Activated naive CD8-positive, alpha-beta T cell (primary cell): ENCODE measurements around the gene ZC3H4.
A peak's percentile ranks its signal among the peaks of the same experiment; 100 is the strongest.
"Not testable (repeated sequence)": the region's sequence is repeated elsewhere in the genome, so short reads cannot be mapped to it uniquely, and the experiment has no call there.

Experiments
- H3K27ac Mint-ChIP-seq: one replicate; pipeline ENCODE4 v1.8.0; 2021; ENCODE audit warnings: mixed read lengths
- H3K27me3 Mint-ChIP-seq: one replicate; pipeline ENCODE4 v1.8.0; 2021; ENCODE audit warnings: mixed read lengths
- H3K36me3 Mint-ChIP-seq: one replicate; pipeline ENCODE4 v1.8.0; 2021; ENCODE audit warnings: mixed read lengths
- H3K4me1 Mint-ChIP-seq: one replicate; pipeline ENCODE4 v1.8.0; 2021; ENCODE audit warnings: low read depth, mixed read lengths
- H3K4me3 Mint-ChIP-seq: one replicate; pipeline ENCODE4 v1.8.0; 2021; ENCODE audit warnings: mild to moderate bottlenecking, mixed read lengths
- H3K9me3 Mint-ChIP-seq: one replicate; pipeline ENCODE4 v1.8.0; 2021; ENCODE audit warnings: low read depth, mixed read lengths

The ZC3H4 gene

GRCh38 chr19:47068246-47068645, 45.3 kb downstream of the ZC3H4 start:
- H3K36me3 Mint-ChIP-seq, result peaks cover 2% of the 10 kb centered on the region
- H3K9me3 Mint-ChIP-seq, result no peaks in the 10 kb centered on the region
- H3K4me1 Mint-ChIP-seq, result no peaks in the 10 kb centered on the region
- no peak overlapping the region for H3K4me3 Mint-ChIP-seq
- no peaks in the 10 kb centered on the region for H3K27me3 Mint-ChIP-seq
- no peak overlapping the region for H3K27ac Mint-ChIP-seq

- no peaks in the 10 kb centered on the region for H3K9me3 Mint-ChIP-seq
- H3K36me3 Mint-ChIP-seq, result peaks cover 2% of the 10 kb centered on the region
- H3K4me1 Mint-ChIP-seq, result no peaks in the 10 kb centered on the region
- H3K4me3 Mint-ChIP-seq, result no peak overlapping the region
- H3K27ac Mint-ChIP-seq, result no peak overlapping the region
- no peaks in the 10 kb centered on the region for H3K27me3 Mint-ChIP-seq
Measured at GRCh38 chr19:47067215-47067847, 46.2 kb downstream of the ZC3H4 start.

DNA sequence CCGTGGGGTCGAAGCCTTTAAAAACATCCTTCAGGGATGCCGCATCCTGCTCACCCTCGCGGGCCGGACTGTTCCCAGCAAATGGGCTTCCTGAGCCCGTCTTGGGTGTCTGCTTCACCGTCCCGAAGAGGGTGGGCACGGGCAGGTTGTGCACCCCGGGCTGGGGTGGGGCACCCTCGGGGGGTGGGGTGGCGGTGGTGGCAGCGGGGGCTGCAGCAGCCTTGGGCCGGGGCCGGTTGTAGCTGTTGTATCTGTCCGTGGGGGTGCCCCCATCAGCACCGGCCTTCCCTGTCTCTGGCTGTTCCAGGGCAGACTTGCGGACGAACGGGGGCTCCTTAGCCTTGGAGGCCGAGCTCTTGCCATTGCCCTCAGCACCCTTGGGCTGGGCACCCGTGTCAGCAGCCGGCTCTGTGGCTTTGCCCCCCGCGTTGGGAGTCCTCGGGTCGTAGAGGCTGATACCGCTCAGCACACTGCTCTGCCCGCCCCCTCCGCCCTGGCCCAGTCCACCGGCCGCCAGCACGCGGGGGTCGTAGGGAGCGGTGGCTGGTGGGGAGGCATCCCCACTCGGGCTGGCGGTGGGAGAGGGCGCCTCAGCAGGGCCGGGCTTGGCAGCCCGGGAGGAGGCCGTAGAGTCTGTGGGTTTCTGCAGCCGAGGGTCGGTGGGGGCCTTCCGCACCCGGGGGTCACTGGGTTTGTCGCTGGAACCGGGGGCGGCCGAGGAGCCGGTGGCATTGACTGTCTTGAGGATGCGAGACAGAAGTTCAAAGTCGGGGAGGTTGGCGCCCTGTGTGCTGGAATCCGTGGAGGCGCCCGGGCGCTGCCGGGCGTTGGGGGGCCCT, 47.0 kb downstream of the ZC3H4 start:
- H3K27me3 Mint-ChIP-seq, result no peaks in the 10 kb centered on the region
- H3K4me1 Mint-ChIP-seq, result no peaks in the 10 kb centered on the region
- no peak overlapping the region for H3K27ac Mint-ChIP-seq
- no peak overlapping the region for H3K4me3 Mint-ChIP-seq
- H3K9me3 Mint-ChIP-seq, result no peaks in the 10 kb centered on the region
- H3K36me3 Mint-ChIP-seq, result peaks cover 2% of the 10 kb centered on the region

- Mint-ChIP-seq H3K36me3 (no peaks in the 10 kb centered on the region), H3K4me1 (no peaks in the 10 kb centered on the region), H3K27me3 (no peaks in the 10 kb centered on the region), H3K27ac (no peak overlapping the region), H3K9me3 (no peaks in the 10 kb centered on the region), H3K4me3 (no peak overlapping the region)
Measured at GRCh38 chr19:47065242-47065641, 48.3 kb downstream of the ZC3H4 start.

GRCh38 chr19:47063874-47064273, 49.7 kb downstream of the ZC3H4 start:
- no peaks in the 10 kb centered on the region for H3K27me3 Mint-ChIP-seq
- no peaks in the 10 kb centered on the region for H3K36me3 Mint-ChIP-seq
- H3K9me3 Mint-ChIP-seq, result no peaks in the 10 kb centered on the region
- H3K4me3 Mint-ChIP-seq, result no peak overlapping the region
- H3K27ac Mint-ChIP-seq, result no peak overlapping the region
- H3K4me1 Mint-ChIP-seq, result no peaks in the 10 kb centered on the region

GRCh38 chr19:47058621-47059022, 55.0 kb downstream of the ZC3H4 start:
- H3K4me3 Mint-ChIP-seq, result no peak overlapping the region
- H3K36me3 Mint-ChIP-seq, result no peaks in the 10 kb centered on the region
- no peaks in the 10 kb centered on the region for H3K27me3 Mint-ChIP-seq
- no peaks in the 10 kb centered on the region for H3K4me1 Mint-ChIP-seq
- H3K27ac Mint-ChIP-seq, result no peak overlapping the region
- H3K9me3 Mint-ChIP-seq, result no peaks in the 10 kb centered on the region

- no peak overlapping the region for H3K4me3 Mint-ChIP-seq
- no peaks in the 10 kb centered on the region for H3K4me1 Mint-ChIP-seq
- no peaks in the 10 kb centered on the region for H3K9me3 Mint-ChIP-seq
- no peak overlapping the region for H3K27ac Mint-ChIP-seq
- H3K27me3 Mint-ChIP-seq, result no peaks in the 10 kb centered on the region
- no peaks in the 10 kb centered on the region for H3K36me3 Mint-ChIP-seq
Measured at GRCh38 chr19:47057328-47057727, 56.2 kb downstream of the ZC3H4 start.

GRCh38 chr19:47056411-47056810, 57.2 kb downstream of the ZC3H4 start:
- Mint-ChIP-seq H3K27ac (no peak overlapping the region), H3K36me3 (no peaks in the 10 kb centered on the region), H3K27me3 (no peaks in the 10 kb centered on the region), H3K4me1 (no peaks in the 10 kb centered on the region), H3K4me3 (no peak overlapping the region), H3K9me3 (no peaks in the 10 kb centered on the region)

DNA sequence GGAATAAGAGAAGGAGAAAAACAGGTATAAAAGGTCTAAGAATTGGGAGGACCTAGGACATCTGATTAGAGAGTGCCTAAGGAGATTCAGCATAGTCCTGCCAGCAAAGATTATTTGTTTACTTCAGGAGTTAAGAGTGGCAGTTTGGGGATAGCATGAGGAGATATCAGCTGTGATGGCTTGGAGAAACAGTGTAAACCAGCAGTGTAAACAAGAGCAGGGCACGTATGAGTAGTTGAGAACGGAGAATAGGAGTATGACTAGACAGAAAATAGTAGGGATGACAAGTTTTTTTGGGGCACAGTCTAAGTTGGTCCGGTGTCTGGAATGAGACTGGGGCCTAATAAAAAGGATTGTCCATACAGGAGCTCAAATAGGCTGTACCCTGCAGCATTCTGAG, 63.0 kb downstream of the ZC3H4 start:
- not testable (repeated sequence) for H3K4me3 Mint-ChIP-seq, H3K9me3 Mint-ChIP-seq, H3K27me3 Mint-ChIP-seq, H3K27ac Mint-ChIP-seq, H3K36me3 Mint-ChIP-seq
- H3K4me1 Mint-ChIP-seq, result peaks cover 12% of the 10 kb centered on the region

GRCh38 chr19:47049307-47049700, 64.3 kb downstream of the ZC3H4 start:
- peaks cover 12% of the 10 kb centered on the region for H3K4me1 Mint-ChIP-seq
- H3K27me3 Mint-ChIP-seq, result no peaks in the 10 kb centered on the region
- H3K36me3 Mint-ChIP-seq, result no peaks in the 10 kb centered on the region
- H3K27ac Mint-ChIP-seq, result peak overlapping the region; percentile 89
- H3K4me3 Mint-ChIP-seq, result peak overlapping the region; percentile 93
- no peaks in the 10 kb centered on the region for H3K9me3 Mint-ChIP-seq

DNA sequence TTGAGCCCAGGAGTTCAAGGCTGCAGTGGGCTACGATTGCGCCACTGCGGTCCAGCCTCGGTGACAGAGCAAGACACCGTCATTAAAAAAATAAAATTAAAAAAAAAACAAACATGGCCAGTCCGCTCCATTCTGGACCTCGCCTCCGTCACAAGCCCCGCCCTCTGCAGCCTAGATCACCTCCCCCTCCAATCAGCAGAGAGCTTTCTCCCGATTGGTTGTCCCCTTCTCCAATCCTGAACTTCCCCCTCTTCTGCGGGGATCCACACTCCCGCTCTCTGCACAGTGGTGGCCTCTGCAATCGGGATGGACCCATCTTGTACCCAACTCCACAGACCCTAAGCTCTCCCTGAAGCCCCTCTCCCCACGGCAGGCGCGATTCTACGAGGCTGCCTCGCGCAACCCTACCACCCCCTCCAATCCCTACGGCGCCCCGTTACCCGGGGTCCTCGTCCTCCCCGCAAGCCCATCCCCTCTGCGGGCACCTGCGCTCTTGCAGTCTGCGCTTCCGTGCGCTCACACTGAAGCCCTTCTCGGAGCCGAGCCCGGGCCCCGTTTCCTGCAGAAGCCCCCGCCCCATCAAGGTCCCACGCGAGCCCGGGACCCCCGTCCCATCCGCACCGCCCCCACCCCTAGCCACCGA, 65.7 kb downstream of the ZC3H4 start:
- no peaks in the 10 kb centered on the region for H3K9me3 Mint-ChIP-seq
- H3K27me3 Mint-ChIP-seq, result no peaks in the 10 kb centered on the region
- peaks cover 12% of the 10 kb centered on the region for H3K4me1 Mint-ChIP-seq
- H3K4me3 Mint-ChIP-seq, result peak overlapping the region; percentile 93
- peak overlapping the region; percentile 89 for H3K27ac Mint-ChIP-seq
- H3K36me3 Mint-ChIP-seq, result no peaks in the 10 kb centered on the region

DNA sequence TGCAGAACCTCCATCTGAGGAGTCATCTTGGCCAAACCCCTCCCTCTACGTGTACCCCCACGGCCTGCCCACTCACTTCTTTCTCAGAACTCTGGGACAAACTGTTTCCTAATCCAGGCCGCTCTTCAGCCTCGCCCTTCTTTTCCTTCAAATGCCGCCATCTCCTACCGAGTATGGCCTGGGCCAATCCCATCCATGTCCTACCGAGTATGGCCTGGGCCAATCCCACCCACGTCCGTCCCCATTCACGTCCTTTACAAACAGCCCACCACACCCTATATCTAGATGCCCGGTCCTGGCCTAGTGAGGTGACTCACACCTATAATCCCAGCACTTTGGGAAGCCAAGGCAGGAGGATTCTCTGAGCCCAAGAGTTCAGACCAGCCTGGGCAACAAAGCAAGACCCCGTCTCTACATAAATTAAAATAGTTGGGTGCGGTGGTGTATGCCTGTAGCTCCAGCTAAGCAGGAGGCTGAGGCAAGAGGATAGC, 66.3 kb downstream of the ZC3H4 start:
- H3K27ac Mint-ChIP-seq, result no peak overlapping the region

GRCh38 chr19:47045867-47046470, 67.6 kb downstream of the ZC3H4 start:
- no peaks in the 10 kb centered on the region for H3K9me3 Mint-ChIP-seq
- peaks cover 12% of the 10 kb centered on the region for H3K4me1 Mint-ChIP-seq
- H3K27me3 Mint-ChIP-seq, result no peaks in the 10 kb centered on the region
- no peak overlapping the region for H3K27ac Mint-ChIP-seq
- no peaks in the 10 kb centered on the region for H3K36me3 Mint-ChIP-seq
- H3K4me3 Mint-ChIP-seq, result no peak overlapping the region

More for the DNA sequence above, 66.3 kb downstream of the ZC3H4 start:
- H3K9me3 Mint-ChIP-seq, result no peaks in the 10 kb centered on the region
- H3K36me3 Mint-ChIP-seq, result no peaks in the 10 kb centered on the region
- no peaks in the 10 kb centered on the region for H3K27me3 Mint-ChIP-seq
- H3K4me1 Mint-ChIP-seq, result peaks cover 12% of the 10 kb centered on the region
- H3K4me3 Mint-ChIP-seq, result peak overlapping the region; percentile 93

DNA sequence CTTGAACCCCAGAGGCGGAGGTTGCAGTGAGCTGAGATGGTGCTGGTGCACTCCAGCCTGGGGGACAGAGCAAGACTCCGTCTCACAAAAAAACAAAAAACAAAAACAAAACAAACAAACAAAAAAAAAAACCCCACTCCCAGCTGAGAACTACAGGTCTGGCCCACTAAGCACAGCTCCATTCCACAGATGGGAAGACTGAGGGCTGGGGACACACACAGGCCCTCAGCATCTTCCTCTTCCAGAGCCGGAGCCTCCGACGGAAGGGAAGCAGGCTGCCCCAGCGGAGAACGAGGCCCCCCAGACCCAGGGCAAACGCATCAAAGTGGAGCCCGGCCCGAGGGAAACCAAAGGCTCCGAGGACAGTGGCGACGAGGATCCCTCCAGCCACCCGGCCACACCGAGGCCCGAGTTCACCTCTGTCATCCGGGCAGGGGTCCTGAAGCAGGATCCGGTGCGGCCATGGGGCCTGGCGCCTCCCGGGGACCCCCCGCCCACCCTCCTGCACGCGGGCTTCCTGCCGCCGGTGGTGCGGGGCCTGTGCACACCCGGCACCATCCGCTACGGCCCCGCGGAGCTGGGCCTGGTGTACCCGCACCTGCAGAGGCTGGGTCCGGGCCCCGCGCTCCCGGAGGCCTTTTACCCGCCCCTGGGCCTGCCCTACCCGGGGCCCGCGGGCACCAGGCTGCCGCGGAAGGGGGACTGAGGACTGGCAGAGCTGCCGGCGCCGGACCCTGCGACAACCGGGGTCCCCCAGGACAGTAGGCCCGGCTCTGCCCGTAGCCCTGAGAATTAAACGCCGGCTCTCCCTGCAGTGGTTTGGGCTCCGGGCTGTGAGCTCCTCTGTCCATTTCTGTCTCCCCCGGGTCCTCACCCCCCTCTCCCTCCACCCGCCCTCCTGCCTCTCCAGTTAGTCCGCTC, 68.4 kb downstream of the ZC3H4 start:
- Mint-ChIP-seq H3K27ac (no peak overlapping the region), H3K4me3 (no peak overlapping the region), H3K36me3 (no peaks in the 10 kb centered on the region), H3K4me1 (peaks cover 12% of the 10 kb centered on the region), H3K27me3 (no peaks in the 10 kb centered on the region), H3K9me3 (no peaks in the 10 kb centered on the region)
